Adipose tissue (tissue), 3 donors: ENCODE results near the gene CLNK. TPM values are rescaled to one million over a fixed set of nuclear protein-coding genes. Genes with fewer than 3 reads are reported as not detected.

ENCODE experiments used
- H3K27ac ChIP-seq: one replicate; pipeline ENCODE4 v1.5.1; 2013; ENCODE audit warnings: low read depth, low read length
- WGBS, 3 donors: extraction: QIAGEN DNeasy Blood & Tissue Kit; methylation state at CpG; one replicate each; pipeline ENCODE4 v1.1.7; 2013; 5-methylcytosine and 5-hydroxymethylcytosine counted together
- polyA plus RNA-seq, 3 donors: library from polyadenylated mRNA; stranded (reverse); fragments of 200-250 nt; gene quantifications; one replicate each; pipeline ENCODE4 v1.2.3, GENCODE V29; 2013
- donor health status: healthy with polysubstance abuse.
- donor health status: Bipolar disorder and iron deficiency.
- donor health status: healthy.

The CLNK gene
- polyA plus RNA-seq, 3 donors, result 0.01 to 0.05 TPM; not detected in 1

DNA sequence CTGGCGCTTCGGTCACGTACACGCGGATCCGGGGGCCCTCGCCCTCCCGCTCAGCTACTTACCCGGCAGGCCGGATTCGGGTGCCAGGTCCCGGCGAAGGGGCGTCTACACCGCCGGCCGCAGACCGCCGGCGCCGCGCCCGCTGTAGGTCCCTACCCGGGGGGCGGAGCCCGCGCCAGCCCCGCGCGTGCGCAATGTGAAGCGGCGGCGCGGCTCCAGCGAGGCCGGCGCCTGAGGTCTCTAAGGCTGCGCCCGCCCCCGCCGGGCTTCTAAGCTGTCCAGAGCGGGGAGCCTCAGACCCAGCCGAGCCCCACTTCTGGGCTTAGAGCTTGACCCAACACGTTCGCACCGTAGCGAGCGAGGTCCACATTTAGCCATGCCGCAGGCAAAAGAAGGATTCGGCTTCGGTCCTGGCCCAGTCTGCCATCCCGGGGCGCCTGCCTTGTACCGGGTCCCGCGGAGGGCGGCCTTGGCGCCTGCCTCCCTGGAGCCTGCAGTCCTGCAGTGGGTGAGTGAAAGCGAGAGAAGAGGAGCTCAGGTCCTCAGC lies 227.2 kb downstream of the CLNK start, which contains the start of gene ZNF518B:
TSS of gene ZNF518B (minus strand) at position 172 of the 547 bp plus-strand sequence. CDS start 11,098 bp downstream, outside the sequence.
- H3K27ac ChIP-seq, result no peak within 1 kb of the TSS
- 3 to 5% (median 4%) methylated on average over 47 to 60 of the region's 60 CpGs for WGBS, 3 donors

- WGBS, 3 donors, result 4 to 6% (median 4%) methylated on average over 55 to 96 of the region's 96 CpGs
- no peak overlapping the region for H3K27ac ChIP-seq
These were observed 227.8 kb downstream of the CLNK start for GRCh38 chr4:10456595-10457254.

- no peak overlapping the region for H3K27ac ChIP-seq
- 43 to 53% (median 51%) methylated on average over 11 of the region's 11 CpGs for WGBS, 3 donors
These were observed 228.3 kb downstream of the CLNK start for GRCh38 chr4:10456260-10456594.

GRCh38 chr4:10455133-10455532 lies 229.4 kb downstream of the CLNK start:
- 91 to 100% (median 95%) methylated on average over 2 of the region's 2 CpGs for WGBS, 3 donors
- no peak overlapping the region for H3K27ac ChIP-seq

- WGBS, 3 donors, result 81 to 90% (median 83%) methylated on average over 6 of the region's 6 CpGs
- no peak overlapping the region for H3K27ac ChIP-seq
These were observed 229.8 kb downstream of the CLNK start for GRCh38 chr4:10454726-10455125.

GRCh38 chr4:10454121-10454520 lies 230.4 kb downstream of the CLNK start:
- no peak overlapping the region for H3K27ac ChIP-seq
- WGBS, 3 donors, result 96 to 100% (median 97%) methylated on average over 1 of the region's 1 CpG

DNA sequence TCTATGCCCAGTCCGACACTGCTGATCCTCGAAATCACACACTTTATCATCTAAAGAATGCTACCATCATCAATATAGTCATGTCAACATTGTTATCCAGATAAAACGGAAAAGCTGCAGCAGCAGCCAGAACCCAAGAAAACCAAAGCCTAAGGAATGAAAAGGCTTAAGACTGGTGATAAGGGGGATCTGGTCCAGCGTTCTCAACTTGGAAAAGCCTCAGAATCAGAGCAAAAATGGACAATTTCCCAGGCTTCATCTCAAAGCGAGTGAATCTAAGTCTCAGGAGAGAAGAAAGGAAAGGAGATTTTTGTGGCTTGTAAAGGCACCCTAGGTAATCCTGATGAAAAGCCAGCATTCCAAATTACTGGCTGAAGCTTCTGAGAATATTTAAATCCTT lies 235.6 kb downstream of the CLNK start:
- 90 to 92% (median 91%) methylated on average over 5 of the region's 5 CpGs for WGBS, 3 donors

GRCh38 chr4:10442976-10443375 lies 241.6 kb downstream of the CLNK start:
- 96 to 97% (median 97%) methylated on average over 5 of the region's 5 CpGs for WGBS, 3 donors
- H3K27ac ChIP-seq, result no peak overlapping the region

More for the DNA sequence above, 235.6 kb downstream of the CLNK start:
- H3K27ac ChIP-seq, result no peak overlapping the region

- no peak overlapping the region for H3K27ac ChIP-seq
- WGBS, 3 donors, result 86 to 89% (median 88%) methylated on average over 4 of the region's 4 CpGs
These were observed 243.1 kb downstream of the CLNK start for GRCh38 chr4:10441512-10441911.

GRCh38 chr4:10438924-10439323 lies 245.6 kb downstream of the CLNK start:
- 64 to 82% (median 67%) methylated on average over 1 of the region's 1 CpG for WGBS, 3 donors

GRCh38 chr4:10437735-10438134 lies 246.8 kb downstream of the CLNK start:
- H3K27ac ChIP-seq, result no peak overlapping the region
- WGBS, 3 donors, result 84 to 100% (median 88%) methylated on average over 1 of the region's 1 CpG

More at GRCh38 chr4:10438924-10439323, 245.6 kb downstream of the CLNK start:
- H3K27ac ChIP-seq, result no peak overlapping the region

Other genes with a start within 250 kb of the CLNK start
- gene ZNF518B, start 227.3 kb downstream of the CLNK start, polyA plus RNA-seq, result 1 to 10 TPM; 1.9 to 7.2 (median 6.0) TPM